T1000 (cell line): ENCODE data around the gene CDK18.
"Not testable (repeated sequence)": the region's sequence is repeated elsewhere in the genome, so short reads cannot be mapped to it uniquely, and the experiment has no call there.

Source experiments
- DNase-seq: peaks from one replicate; lab custom pipeline; 2025; ENCODE audit warnings: mixed read lengths; lab: John Stamatoyannopoulos, UW

CDK18 gene

GRCh38 chr1:205504311-205505075, at the start of gene CDK18:
CDK18 (plus strand) TSS chr1:205504669; CDS start chr1:205523168, 18,499 bp downstream.
- no peak for DNase-seq

GRCh38 chr1:205454903-205455335, 49.5 kb upstream of the CDK18 start:
- DNase-seq, result no peak

- DNase-seq, result no peak
Observed at GRCh38 chr1:205455581-205456382, 48.7 kb upstream of the CDK18 start, which contains the start of gene BLACAT1. BLACAT1 (minus strand) TSS chr1:205456045.

- no peak for DNase-seq
Observed at GRCh38 chr1:205456383-205456867, 48.0 kb upstream of the CDK18 start.

- no peak for DNase-seq
Observed at GRCh38 chr1:205456868-205457745, 47.4 kb upstream of the CDK18 start.

GRCh38 chr1:205458777-205459566, 45.5 kb upstream of the CDK18 start:
- DNase-seq, result no peak

GRCh38 chr1:205465392-205465791, 39.1 kb upstream of the CDK18 start:
- DNase-seq, result no peak

GRCh38 chr1:205466595-205467220, 37.8 kb upstream of the CDK18 start:
- no peak for DNase-seq

GRCh38 chr1:205470131-205470530, 34.3 kb upstream of the CDK18 start:
- DNase-seq, result no peak

GRCh38 chr1:205472737-205473441, 31.6 kb upstream of the CDK18 start:
- no peak for DNase-seq

GRCh38 chr1:205473475-205473874, 31.0 kb upstream of the CDK18 start:
- DNase-seq, result no peak

- DNase-seq, result no peak
Observed at GRCh38 chr1:205473966-205474365, 30.5 kb upstream of the CDK18 start.

GRCh38 chr1:205474571-205474970, 29.9 kb upstream of the CDK18 start:
- no peak for DNase-seq

GRCh38 chr1:205475855-205476254, 28.6 kb upstream of the CDK18 start:
- no peak for DNase-seq

GRCh38 chr1:205476648-205477047, 27.8 kb upstream of the CDK18 start:
- DNase-seq, result no peak

- no peak for DNase-seq
Observed at GRCh38 chr1:205477121-205477758, 27.2 kb upstream of the CDK18 start.

- peak; percentile 60 for DNase-seq
Observed at GRCh38 chr1:205477759-205478247, 26.7 kb upstream of the CDK18 start.

GRCh38 chr1:205478985-205479384, 25.5 kb upstream of the CDK18 start:
- DNase-seq, result not testable (repeated sequence)

- no peak for DNase-seq
Observed at GRCh38 chr1:205480349-205480985, 24.0 kb upstream of the CDK18 start.
